Osteocyte (in vitro differentiated cells): ENCODE data around the gene RAET1L. TPM values are rescaled to one million over a fixed set of nuclear protein-coding genes. Genes with fewer than 3 reads are reported as not detected.
A peak's percentile ranks its signal among the peaks of the same experiment; 100 is the strongest.
"Not testable (repeated sequence)": the region's sequence is repeated elsewhere in the genome, so short reads cannot be mapped to it uniquely, and the experiment has no call there.

Source experiments
- DNase-seq: peaks from one replicate; pipeline ENCODE4 v3.0.0; 2021; ENCODE audit warnings: mixed read lengths; ENCODE audit not compliant: unreplicated experiment; ENCODE audit errors: extremely low spot score
- H3K27ac Mint-ChIP-seq: one replicate; pipeline ENCODE4 v1.8.0; 2021; ENCODE audit warnings: mild to moderate bottlenecking, mixed read lengths; ENCODE audit not compliant: unreplicated experiment
- H3K27me3 Mint-ChIP-seq: one replicate; pipeline ENCODE4 v1.8.0; 2021; ENCODE audit warnings: mixed read lengths; ENCODE audit not compliant: unreplicated experiment
- H3K36me3 Mint-ChIP-seq: one replicate; pipeline ENCODE4 v1.8.0; 2021; ENCODE audit warnings: mixed read lengths; ENCODE audit not compliant: unreplicated experiment
- H3K4me1 Mint-ChIP-seq: one replicate; pipeline ENCODE4 v1.8.0; 2021; ENCODE audit warnings: mixed read lengths; ENCODE audit not compliant: unreplicated experiment
- H3K4me3 Mint-ChIP-seq: one replicate; pipeline ENCODE4 v1.8.0; 2021; ENCODE audit warnings: mild to moderate bottlenecking, moderate library complexity, mixed read lengths; ENCODE audit not compliant: unreplicated experiment
- H3K9me3 Mint-ChIP-seq: one replicate; pipeline ENCODE4 v1.8.0; 2021; ENCODE audit warnings: mixed read lengths; ENCODE audit not compliant: unreplicated experiment
- CTCF ChIP-seq: fragments of 200-600 bp; sonication (generic); IDR thresholded peaks from 2 replicates; pipeline ENCODE4 v1.5.0; 2021; ENCODE audit warnings: antibody characterized with exemption, mild to moderate bottlenecking, moderate library complexity
- total RNA-seq: library from RNA; stranded (reverse); gene quantifications from 2 replicates; pipeline ENCODE4 v1.2.1, GENCODE V29; 2021

RAET1L gene
- total RNA-seq, 1 donor from 2014 or later = not detected

DNA sequence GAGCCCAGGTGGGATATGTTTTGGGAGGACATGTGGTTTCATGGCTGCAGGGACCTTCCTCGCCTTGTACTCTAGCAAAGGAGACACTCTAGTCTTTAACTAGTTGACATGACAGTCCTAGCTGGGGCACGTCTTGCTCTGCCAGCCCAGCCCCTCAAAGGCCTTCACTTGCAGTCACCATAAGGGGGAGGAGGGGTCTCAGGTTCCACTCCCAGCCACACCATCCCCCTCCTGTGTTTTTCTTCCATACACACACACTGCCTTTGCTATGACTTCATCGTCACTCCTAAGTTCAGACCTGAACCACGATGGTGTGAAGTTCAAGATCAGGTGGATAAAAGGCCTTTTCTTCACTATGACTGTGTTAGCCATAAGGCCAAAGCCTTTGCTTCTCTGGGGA lies 48.1 kb downstream of the RAET1L start:
- Mint-ChIP-seq H3K4me3 (no peak overlapping the region), H3K4me1 (peaks cover 9% of the 10 kb centered on the region), H3K27me3 (peaks cover 88% of the 10 kb centered on the region), H3K36me3 (peaks cover 3% of the 10 kb centered on the region), H3K9me3 (peaks cover 11% of the 10 kb centered on the region), H3K27ac (no peak overlapping the region)
- no peak for TF ChIP-seq CTCF
- no peak for DNase-seq

DNA sequence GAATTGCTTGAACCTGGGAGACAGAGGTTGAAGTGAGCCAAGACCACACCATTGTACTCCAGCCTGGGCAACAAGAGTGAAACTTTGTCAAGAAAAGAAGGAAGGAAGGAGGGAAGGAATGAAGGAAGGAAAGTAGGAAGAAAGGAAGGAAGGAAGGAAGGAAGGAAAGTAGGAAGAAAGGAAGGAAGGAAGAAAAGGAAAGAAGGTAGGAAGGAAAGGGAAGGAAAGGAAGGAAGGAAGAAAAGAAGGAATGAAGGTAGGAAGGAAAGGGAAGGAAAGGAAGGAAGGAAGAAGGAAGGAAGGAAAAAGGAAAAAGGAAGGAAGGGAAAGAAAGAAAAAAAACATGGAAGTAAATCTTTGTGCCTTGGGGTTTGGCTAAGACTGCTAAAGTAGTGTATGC lies 49.9 kb downstream of the RAET1L start:
- Mint-ChIP-seq H3K27ac (no peak overlapping the region), H3K36me3 (peaks cover 8% of the 10 kb centered on the region), H3K27me3 (peaks cover 73% of the 10 kb centered on the region), H3K4me1 (no peaks in the 10 kb centered on the region), H3K4me3 (no peak overlapping the region), H3K9me3 (peaks cover 12% of the 10 kb centered on the region)
- DNase-seq = no peak
- TF ChIP-seq CTCF = no peak

GRCh38 chr6:149974825-149975224 lies 50.5 kb downstream of the RAET1L start:
- Mint-ChIP-seq H3K27ac (no peak overlapping the region), H3K4me1 (no peaks in the 10 kb centered on the region), H3K36me3 (peaks cover 12% of the 10 kb centered on the region), H3K27me3 (peaks cover 74% of the 10 kb centered on the region), H3K9me3 (peaks cover 12% of the 10 kb centered on the region), H3K4me3 (no peak overlapping the region)
- no peak for TF ChIP-seq CTCF
- no peak for DNase-seq

GRCh38 chr6:149974394-149974793 lies 50.9 kb downstream of the RAET1L start:
- peaks cover 70% of the 10 kb centered on the region for H3K27me3 Mint-ChIP-seq
- not testable (repeated sequence) for DNase-seq, H3K4me1 Mint-ChIP-seq, H3K27ac Mint-ChIP-seq, H3K4me3 Mint-ChIP-seq
- H3K36me3 Mint-ChIP-seq = peaks cover 12% of the 10 kb centered on the region
- H3K9me3 Mint-ChIP-seq = peaks cover 12% of the 10 kb centered on the region

DNA sequence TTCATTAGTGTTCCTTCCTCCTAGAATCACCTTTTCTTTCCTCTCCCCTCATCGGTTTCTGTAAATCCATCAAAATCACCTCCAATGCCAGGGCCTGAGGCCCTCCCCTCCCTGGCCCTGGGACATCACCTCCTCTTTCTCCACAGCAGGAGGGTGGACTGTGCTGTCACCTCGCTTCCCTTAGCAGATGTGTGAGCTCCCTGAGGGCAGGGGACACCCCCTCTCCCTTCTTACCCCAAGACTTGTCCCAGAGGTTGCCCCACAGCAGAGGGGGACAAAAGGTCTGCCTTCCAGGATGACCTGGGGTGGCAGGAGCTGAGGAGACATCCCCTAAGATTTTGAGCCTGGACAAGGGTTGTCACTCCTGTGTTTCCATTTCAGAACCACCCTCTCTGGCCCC lies 55.7 kb downstream of the RAET1L start:
- peaks cover 10% of the 10 kb centered on the region for H3K4me1 Mint-ChIP-seq
- H3K27me3 Mint-ChIP-seq = peaks cover 39% of the 10 kb centered on the region
- peak; percentile 67 for DNase-seq
- H3K27ac Mint-ChIP-seq = no peak overlapping the region
- H3K9me3 Mint-ChIP-seq = peaks cover 12% of the 10 kb centered on the region
- TF ChIP-seq CTCF = no peak
- H3K4me3 Mint-ChIP-seq = no peak overlapping the region
- peaks cover 12% of the 10 kb centered on the region for H3K36me3 Mint-ChIP-seq

DNA sequence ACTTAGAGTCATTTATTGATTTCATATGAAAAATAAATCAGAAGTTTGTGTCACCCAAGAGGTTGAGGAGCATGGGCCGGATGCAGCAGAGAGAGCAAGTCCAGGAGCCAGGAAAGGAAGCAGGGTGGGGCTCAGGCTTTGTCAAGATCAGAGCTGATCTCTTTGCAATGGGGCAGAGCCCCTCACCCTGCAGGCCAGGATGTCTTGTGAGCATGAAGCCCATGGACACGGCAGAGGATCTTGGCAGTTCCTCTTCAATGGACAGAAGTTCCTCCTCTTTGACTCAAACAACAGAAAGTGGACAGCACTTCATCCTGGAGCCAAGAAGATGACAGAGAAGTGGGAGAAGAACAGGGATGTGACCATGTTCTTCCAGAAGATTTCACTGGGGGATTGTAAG lies 56.4 kb downstream of the RAET1L start:
- peaks cover 39% of the 10 kb centered on the region for H3K27me3 Mint-ChIP-seq
- DNase-seq, H3K4me3 Mint-ChIP-seq: not testable (repeated sequence)

More for the DNA sequence above, 56.4 kb downstream of the RAET1L start:
- not testable (repeated sequence) for H3K9me3 Mint-ChIP-seq, H3K27ac Mint-ChIP-seq
- Mint-ChIP-seq H3K36me3 (peaks cover 12% of the 10 kb centered on the region), H3K4me1 (peaks cover 16% of the 10 kb centered on the region)

Other genes with a start within 250 kb of the RAET1L start
- gene LRP11, start 161.2 kb downstream of the RAET1L start, total RNA-seq = 59.6 and 75.2 TPM in 2 replicates
- not detected in 2 replicates for gene RAET1E, start 127.4 kb downstream of the RAET1L start, total RNA-seq
- gene RAET1G, start 102.4 kb downstream of the RAET1L start, total RNA-seq = 0.55 and 0.73 TPM in 2 replicates
- gene ULBP2, start 83.5 kb downstream of the RAET1L start, total RNA-seq = 2.1 and 2.9 TPM in 2 replicates
- 10.7 and 11.5 TPM in 2 replicates for gene ULBP1, start 61.6 kb downstream of the RAET1L start, total RNA-seq
- gene ULBP3, start 43.6 kb upstream of the RAET1L start, total RNA-seq = 3.0 and 3.3 TPM in 2 replicates
- 0.46 and 0.60 TPM in 2 replicates for gene PPP1R14C, start 117.5 kb upstream of the RAET1L start, total RNA-seq